Limb (tissue), 2 donors: ENCODE results near the gene SRSF2.
"Not testable (repeated sequence)": the region's sequence is repeated elsewhere in the genome, so short reads cannot be mapped to it uniquely, and the experiment has no call there.

Experiments used
- DNase-seq, 2 donors: peaks; one replicate each; pipeline ENCODE4 v3.0.0-alpha.2; 2016; ENCODE audit errors: extremely low spot score in 2 of 2

Gene SRSF2

GRCh38 chr17:76721463-76721862 is 15.7 kb downstream of the SRSF2 start:
- no peak for DNase-seq

GRCh38 chr17:76720941-76721340 is 16.2 kb downstream of the SRSF2 start:
- no peak for DNase-seq

GRCh38 chr17:76720211-76720610 is 16.9 kb downstream of the SRSF2 start:
- DNase-seq, result no peak

GRCh38 chr17:76718516-76718915 is 18.6 kb downstream of the SRSF2 start:
- DNase-seq, result no peak

GRCh38 chr17:76716839-76717215 is 20.3 kb downstream of the SRSF2 start:
- DNase-seq, result no peak

- DNase-seq, result no peak
These were observed 20.8 kb downstream of the SRSF2 start for GRCh38 chr17:76716146-76716838.

GRCh38 chr17:76715496-76715830 is 21.7 kb downstream of the SRSF2 start:
- no peak for DNase-seq

GRCh38 chr17:76714822-76715495 is 22.2 kb downstream of the SRSF2 start:
- DNase-seq, result peak in 1 of 2 donors; percentile 83

GRCh38 chr17:76714336-76714735 is 22.8 kb downstream of the SRSF2 start:
- no peak for DNase-seq

- no peak for DNase-seq
These were observed 23.4 kb downstream of the SRSF2 start for GRCh38 chr17:76713765-76714164.

- not testable (repeated sequence) for DNase-seq
These were observed 24.8 kb downstream of the SRSF2 start for GRCh38 chr17:76712321-76712720.

- DNase-seq, result peak in 1 of 2 donors; percentile 88
These were observed 26.1 kb downstream of the SRSF2 start, which contains the start of gene MXRA7 for GRCh38 chr17:76710863-76711611. Gene MXRA7, minus strand, starts transcription at chr17:76710965. Its CDS starts 19 bp downstream, at chr17:76710946.

- peak in 1 of 2 donors; percentile 64 for DNase-seq
These were observed 26.9 kb downstream of the SRSF2 start for GRCh38 chr17:76709951-76710862.

- DNase-seq, result peak in 1 of 2 donors; percentile 74
These were observed 27.8 kb downstream of the SRSF2 start for GRCh38 chr17:76709077-76709950.

- DNase-seq, result peak; percentile 62 to 63
These were observed 28.9 kb downstream of the SRSF2 start for GRCh38 chr17:76707985-76708807.

- no peak for DNase-seq
These were observed 30.3 kb downstream of the SRSF2 start for GRCh38 chr17:76706817-76707216.

- DNase-seq, result no peak
These were observed 32.3 kb downstream of the SRSF2 start for GRCh38 chr17:76704805-76705204.

GRCh38 chr17:76702941-76703637 is 34.0 kb downstream of the SRSF2 start:
- DNase-seq, result no peak

GRCh38 chr17:76702076-76702475 is 35.1 kb downstream of the SRSF2 start:
- no peak for DNase-seq
